Measurements from ENCODE around the gene DAGLA.
"Not testable (repeated sequence)": the region's sequence is repeated elsewhere in the genome, so short reads cannot be mapped to it uniquely, and the experiment has no call there.

The DAGLA gene

DNA sequence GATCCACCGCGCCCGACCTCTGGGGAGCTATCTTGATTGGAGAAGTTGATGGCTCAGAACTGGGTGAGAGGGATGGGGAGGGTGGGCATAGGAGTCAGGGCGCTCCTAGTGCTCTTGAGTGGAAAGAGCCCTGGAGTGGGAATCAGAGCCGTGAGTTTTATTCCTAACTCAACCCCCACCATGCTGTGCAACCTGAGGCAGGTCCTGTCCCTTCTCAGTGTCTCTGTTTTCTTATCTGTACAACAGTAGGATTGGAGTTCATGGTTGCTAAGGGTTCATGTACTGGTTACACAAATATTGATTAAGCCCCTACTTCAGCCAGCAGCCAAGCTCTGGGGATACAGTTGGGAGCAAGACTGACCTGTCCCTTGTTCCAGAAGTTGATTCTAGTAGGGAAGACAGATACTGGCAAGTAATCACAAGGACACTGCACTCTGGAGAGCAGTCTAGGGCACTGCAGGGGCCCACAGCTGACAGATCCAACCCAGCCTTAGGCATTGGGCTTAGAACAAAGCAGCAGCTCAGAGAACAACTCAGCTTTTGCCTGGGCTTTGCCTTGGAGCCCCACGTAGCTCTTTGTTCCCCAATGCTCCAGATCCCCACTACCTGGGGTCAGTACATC, 12.4 kb upstream of the DAGLA start:
- DNase-seq, result no peak

DNA sequence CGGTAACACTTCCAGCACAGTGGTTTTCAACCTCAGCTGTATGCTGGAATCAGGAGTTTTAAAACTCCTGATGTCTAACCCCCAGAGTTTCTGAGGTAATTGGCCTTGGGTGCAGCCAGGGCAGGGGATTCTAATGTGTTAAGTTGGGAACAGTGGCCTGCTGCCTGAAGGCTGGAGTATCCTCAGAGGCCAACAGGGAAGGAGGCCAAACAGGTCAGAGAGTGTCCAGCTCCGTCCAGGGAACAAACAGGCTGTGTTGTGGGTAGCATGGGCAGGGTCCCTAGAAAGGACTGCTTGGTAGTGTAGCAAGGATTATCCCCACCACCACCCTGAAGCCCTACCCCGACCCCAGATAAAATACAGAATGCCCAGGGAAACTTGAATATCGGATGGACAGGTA, 10.8 kb upstream of the DAGLA start:
- DNase-seq, result no peak

DNA sequence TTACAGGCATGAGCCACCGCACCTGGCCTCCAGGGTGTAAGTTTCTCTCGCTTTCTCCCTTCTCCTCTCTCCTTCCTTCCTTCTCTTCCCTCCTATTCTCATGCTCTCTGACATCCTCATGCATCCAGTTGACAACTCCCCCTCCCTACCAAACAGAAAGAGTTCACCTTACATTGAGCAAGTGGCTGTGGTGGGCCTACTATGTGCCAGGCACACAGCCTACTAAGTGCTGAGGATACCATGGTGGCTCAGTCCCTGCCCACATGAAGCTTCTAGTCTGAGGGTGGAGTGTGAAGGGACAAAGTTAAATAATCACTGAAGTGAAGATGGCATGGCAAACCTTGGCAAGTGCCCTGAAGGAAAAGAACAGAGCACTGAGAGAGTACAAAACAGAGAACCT, 9.6 kb upstream of the DAGLA start:
- DNase-seq, result no peak

DNA sequence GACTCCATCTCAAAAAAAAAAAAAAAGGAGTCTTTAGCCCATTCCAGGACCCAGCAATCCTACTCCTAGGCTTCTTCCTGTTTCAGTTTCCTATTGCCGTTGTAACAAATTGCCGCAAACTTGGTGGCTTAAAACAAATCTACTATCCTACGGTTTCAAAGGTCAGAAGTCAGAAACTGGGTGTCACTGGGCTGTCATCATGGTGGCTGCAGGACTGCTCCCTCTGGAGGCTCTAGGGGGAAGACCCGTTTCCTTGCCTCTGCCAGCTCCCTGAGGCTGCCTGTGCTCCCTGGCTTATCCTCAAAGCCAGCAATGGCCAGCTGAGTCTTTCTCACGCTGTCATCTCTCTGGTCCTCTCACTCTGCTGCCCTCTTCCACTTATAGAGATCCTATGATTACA, 8.7 kb upstream of the DAGLA start:
- no peak for DNase-seq

DNA sequence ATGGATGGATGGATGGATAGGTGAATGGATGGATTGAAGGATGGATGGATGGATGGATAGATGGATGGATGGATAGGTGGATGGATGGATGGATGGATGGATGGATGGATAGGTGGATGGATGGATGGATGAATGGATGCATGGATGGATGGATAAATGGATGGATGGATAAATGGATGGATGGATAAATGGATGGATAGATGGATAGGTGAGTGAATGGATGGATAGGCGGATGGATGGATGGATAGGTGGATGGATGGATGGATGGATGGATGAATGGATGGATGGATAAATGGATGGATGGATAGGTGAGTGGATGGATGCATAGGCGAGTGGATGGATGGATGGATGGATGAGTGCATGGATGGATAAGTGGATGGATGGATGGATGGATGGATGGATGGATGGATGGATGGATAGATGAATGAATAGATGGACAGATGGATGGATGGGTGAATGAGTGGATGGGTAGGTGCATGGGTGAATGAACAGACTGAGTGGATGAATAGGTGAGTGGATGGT, 6.2 kb upstream of the DAGLA start:
- DNase-seq, result not testable (repeated sequence)

GRCh38 chr11:61675826-61676225, 4.4 kb upstream of the DAGLA start:
- DNase-seq, result no peak

DNA sequence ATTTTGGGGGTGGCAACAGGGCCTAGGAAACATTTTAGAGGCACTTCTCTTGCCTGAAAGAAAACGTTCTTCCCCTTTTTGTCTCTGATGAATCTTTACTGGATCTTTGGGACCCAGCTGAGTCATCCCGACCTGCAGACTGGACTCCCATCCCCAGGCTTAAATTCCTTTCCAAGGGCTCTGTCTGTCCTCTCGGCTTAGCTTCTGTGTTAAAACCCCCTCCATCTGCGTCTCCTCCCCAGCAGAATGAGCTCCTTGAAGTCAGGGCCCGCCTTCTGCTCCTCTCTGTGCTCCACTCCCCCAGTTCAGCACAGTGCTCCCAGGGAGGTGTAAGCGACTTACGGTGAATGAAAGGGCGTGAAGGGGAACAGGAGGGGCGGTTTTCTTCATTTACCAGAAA, 895 bp upstream of the DAGLA start:
- no peak for DNase-seq

DNA sequence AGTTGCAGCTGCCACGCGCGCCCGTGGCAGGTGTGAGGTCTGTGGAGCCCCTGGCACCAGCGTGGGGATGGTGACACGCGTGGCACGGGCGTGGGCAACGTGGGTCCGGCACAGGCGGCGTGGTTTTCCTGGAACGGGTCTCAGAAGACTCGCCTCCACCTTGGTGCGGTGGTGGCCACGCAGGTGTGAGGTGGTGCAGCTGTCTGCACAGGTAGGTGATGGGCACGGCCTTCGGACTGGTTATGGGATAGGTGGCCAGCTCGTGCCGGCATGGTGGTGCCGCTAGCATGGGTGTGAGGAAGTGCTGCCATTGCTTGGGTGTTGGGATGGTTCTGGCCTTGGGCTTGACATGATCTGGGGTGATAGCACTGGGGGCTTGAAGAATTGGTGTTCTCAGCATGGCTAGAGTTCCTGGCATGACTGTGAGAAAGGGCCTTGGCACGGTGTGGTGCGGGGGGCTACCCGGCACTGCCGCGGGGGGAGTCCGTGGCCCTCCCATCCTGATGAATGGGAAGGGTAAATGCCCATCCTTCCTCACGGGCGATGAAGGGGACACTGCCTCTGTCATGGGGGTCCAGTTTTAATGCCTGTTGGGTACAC, 531 bp downstream of the DAGLA start:
- no peak for DNase-seq

GRCh38 chr11:61682093-61682732, 2.0 kb downstream of the DAGLA start:
- no peak for DNase-seq

GRCh38 chr11:61682906-61683675, 2.9 kb downstream of the DAGLA start:
- DNase-seq, result no peak

- peak in 1 of 2 donors; percentile 14 for DNase-seq
These were observed 4.0 kb downstream of the DAGLA start for GRCh38 chr11:61683961-61684869.

DNA sequence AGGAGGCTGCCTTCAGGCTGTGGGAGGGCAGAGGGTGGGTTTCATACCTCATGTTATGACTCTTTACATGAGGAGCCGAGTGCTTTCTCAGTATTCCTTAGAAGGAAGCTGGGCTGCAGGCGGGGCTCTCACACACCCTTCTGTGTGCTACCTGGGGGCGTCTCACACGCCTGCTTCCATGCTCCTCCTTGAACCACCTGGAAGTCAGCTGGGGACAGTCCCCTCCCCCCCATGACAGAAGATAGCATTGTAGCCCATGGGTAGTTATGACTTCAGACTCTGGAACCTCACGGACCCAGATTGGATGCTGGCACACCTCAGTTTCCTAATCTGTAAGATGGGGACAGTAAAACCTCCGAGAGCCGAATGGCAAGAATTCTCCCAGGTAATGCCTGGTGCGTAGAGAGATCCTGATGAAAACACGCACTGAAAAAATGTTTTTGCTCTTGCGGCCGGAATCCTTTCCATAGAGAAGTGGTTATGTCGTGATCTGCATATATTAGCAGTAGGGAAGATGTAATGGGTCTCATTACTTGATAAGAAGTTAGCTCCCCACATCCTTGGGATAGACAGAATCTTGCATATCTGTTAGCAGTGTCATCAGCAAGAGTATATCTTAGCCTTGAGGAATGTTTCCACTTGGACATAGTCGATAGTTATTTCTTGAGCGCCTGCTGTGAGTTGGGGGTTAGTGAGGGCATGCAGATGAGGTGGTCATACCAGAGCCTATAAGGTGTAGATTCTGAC, 4.9 kb downstream of the DAGLA start:
- no peak for DNase-seq

- DNase-seq, result peak in 1 of 2 donors; percentile 23
These were observed 5.4 kb downstream of the DAGLA start for GRCh38 chr11:61685617-61685967.

- no peak for DNase-seq
These were observed 5.9 kb downstream of the DAGLA start for GRCh38 chr11:61686066-61686465.

GRCh38 chr11:61686469-61686868, 6.3 kb downstream of the DAGLA start:
- no peak for DNase-seq

- DNase-seq, result no peak
These were observed 7.2 kb downstream of the DAGLA start for GRCh38 chr11:61687420-61687819.

DNA sequence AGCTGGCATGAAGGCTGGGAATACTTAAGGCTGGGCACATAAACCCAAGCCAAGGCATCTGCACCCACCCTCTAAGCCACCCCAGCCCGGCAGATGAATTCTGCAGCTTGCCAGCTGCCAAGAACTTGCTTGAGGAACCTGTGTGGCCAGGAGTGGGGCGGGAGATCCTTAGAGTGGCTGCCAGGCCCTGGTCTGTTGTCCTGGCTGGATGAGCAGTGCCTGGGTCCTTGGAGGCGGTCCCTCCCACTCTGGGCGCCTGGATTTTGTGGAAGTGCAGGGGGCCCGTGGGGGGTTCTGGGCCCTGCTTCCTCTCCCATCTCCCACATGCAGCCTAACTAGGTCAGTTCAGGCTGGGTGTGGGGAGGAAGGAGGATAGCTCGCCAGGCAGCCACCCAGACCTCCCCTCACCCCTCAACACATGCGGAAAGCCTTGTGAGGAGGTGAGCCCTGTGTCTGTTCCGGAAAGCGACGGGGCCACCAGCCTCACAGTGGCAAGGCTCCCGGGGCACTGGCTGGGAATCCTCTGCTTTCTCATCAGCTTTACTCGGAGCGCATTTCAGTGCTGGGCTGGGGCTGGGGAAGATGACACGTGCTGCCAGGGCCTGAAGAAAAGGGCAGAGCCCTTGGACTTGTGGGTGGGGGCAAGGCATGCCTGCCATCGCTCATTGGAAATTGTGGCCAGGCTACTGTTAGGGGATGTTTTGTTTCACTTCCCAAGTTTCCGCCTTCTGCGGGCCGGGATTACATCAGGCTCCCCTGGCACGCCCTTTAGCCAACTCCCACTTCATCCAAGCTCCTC, 8.4 kb downstream of the DAGLA start:
- DNase-seq, result no peak

- DNase-seq, result no peak
These were observed 8.9 kb downstream of the DAGLA start for GRCh38 chr11:61689164-61689496.

DNA sequence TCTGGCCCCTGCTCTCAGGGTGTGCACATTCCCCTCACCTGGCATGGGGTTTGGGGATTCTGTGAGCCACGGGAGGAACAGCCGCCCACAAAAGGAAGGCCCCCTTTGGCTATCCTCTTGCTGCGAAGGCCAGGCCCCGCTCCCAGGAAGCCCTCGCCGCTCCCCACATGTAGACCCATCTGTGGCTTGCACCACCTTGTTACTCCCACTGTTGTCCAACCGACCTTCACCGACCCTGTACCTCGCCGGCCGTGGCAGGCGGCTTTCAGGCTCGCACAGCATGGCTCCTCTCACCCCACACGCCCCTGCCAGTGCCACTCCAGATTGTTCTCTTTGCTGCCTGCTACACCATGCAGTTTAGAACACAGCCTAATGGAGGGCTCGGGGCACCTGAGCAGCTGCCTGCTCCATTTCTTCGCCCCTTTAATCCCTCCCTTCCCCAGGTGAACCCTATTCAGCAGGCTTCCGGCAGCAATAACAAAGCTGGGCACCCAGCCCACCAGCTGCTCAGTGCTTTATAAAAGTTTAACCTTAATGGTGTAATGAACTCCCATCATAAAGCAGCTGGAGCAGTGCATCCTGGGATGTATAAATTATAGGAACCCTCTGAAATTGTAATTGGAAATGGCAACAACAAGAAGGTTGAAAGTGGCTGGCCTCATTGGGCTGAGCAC, 10.7 kb downstream of the DAGLA start:
- DNase-seq, result no peak

- DNase-seq, result no peak
These were observed 11.4 kb downstream of the DAGLA start for GRCh38 chr11:61691380-61692156.

Data from stimulated activated CD4-positive, alpha-beta T cell treated with anti-CD3 and anti-CD28 coated beads, Interleukin-2, amount 100 ng/mL, for 24 hours (primary cell).